HepG2 (cell line): ENCODE results near the gene GPR31. TPM values are rescaled to one million over a fixed set of nuclear protein-coding genes. Genes with fewer than 3 reads are reported as not detected.

Source experiments
- BRCA1 ChIP-seq: sonication (generic); formaldehyde crosslinking; IDR thresholded peaks from 2 replicates; pipeline ENCODE4 v1.4.0; 2020; ENCODE audit warnings: missing genetic modification reagents
- FLYWCH1 ChIP-seq: sonication (generic); formaldehyde crosslinking; IDR thresholded peaks from 2 replicates; pipeline ENCODE4 v1.8.1; 2023; ENCODE audit warnings: mild to moderate bottlenecking, missing genetic modification reagents
- GZF1 ChIP-seq: sonication (generic); formaldehyde crosslinking; IDR thresholded peaks from 2 replicates; pipeline ENCODE4 v1.5.1; 2020; ENCODE audit warnings: mild to moderate bottlenecking, missing genetic modification reagents
- NFYB ChIP-seq: sonication (generic); formaldehyde crosslinking; IDR thresholded peaks from 2 replicates; pipeline ENCODE4 v1.4.0; 2020; ENCODE audit warnings: missing genetic modification reagents
- PCBP1 ChIP-seq: fragments of 200-400 bp; formaldehyde crosslinking; IDR thresholded peaks from 2 replicates; pipeline ENCODE4 v1.6.1; 2017; ENCODE audit warnings: mild to moderate bottlenecking, low read depth, low read length, borderline replicate concordance
- POLR2G ChIP-seq: fragments of 200-400 bp; formaldehyde crosslinking; IDR thresholded peaks from 2 replicates; pipeline ENCODE4 v1.6.1; 2018; ENCODE audit warnings: mild to moderate bottlenecking, low read depth, low read length, moderate library complexity
- RARA ChIP-seq: IDR thresholded peaks from 2 replicates; pipeline ENCODE4 v1.6.1; 2016; ENCODE audit warnings: missing genetic modification reagents, missing compliant biosample characterization
- SIX4 ChIP-seq: sonication (generic); formaldehyde crosslinking; IDR thresholded peaks from 2 replicates; pipeline ENCODE4 v1.4.0; 2020; ENCODE audit warnings: missing genetic modification reagents
- SMARCE1 ChIP-seq: fragments of 450-650 bp; IDR thresholded peaks from 2 replicates; pipeline ENCODE4 v1.6.1; 2017; ENCODE audit warnings: borderline replicate concordance
- TBX2 ChIP-seq: sonication (generic); formaldehyde crosslinking; IDR thresholded peaks from 2 replicates; pipeline ENCODE4 v1.5.0; 2020; ENCODE audit warnings: missing genetic modification reagents, mild to moderate bottlenecking, borderline replicate concordance
- ZFAT ChIP-seq: sonication (generic); formaldehyde crosslinking; conservative IDR thresholded peaks from 2 replicates; pipeline ENCODE4 v1.8.1; 2023; ENCODE audit warnings: missing genetic modification reagents, inconsistent platforms
- ZNF225 ChIP-seq: sonication (generic); formaldehyde crosslinking; IDR thresholded peaks from 2 replicates; pipeline ENCODE4 v1.4.0; 2020; ENCODE audit warnings: mild to moderate bottlenecking, missing genetic modification reagents
- ZNF383 ChIP-seq: sonication (generic); formaldehyde crosslinking; IDR thresholded peaks from 2 replicates; pipeline ENCODE4 v1.4.0; 2020; ENCODE audit warnings: missing genetic modification reagents, mild to moderate bottlenecking, borderline replicate concordance
- ZNF670 ChIP-seq: sonication (generic); formaldehyde crosslinking; IDR thresholded peaks from 2 replicates; pipeline ENCODE4 v1.8.0; 2022; ENCODE audit warnings: mild to moderate bottlenecking, missing genetic modification reagents, borderline replicate concordance
- ZNF773 ChIP-seq: sonication (generic); formaldehyde crosslinking; IDR thresholded peaks from 2 replicates; pipeline ENCODE4 v1.4.0; 2020; ENCODE audit warnings: missing genetic modification reagents, borderline replicate concordance
- polyA plus RNA-seq, 8 experiments: library from polyadenylated mRNA; depleted of rRNA in 3 of 8; stranded (reverse) in 7 of 8; unstranded in 1 of 8; fragments of >200 nt; fragmentation: Illumina TruSeq in 4 of 8; extraction: Trizol in 4 of 8; gene quantifications; 2 replicates each; pipeline versions ENCODE4 v1.2.1 to v1.2.3, GENCODE V29; 2011 to 2016; ENCODE audit warnings: low read depth in 4 of 8, missing spikeins in 1 of 8, mixed read lengths in 1 of 8; ENCODE audit not compliant: insufficient read depth in 1 of 8
- total RNA-seq, 5 experiments: library from RNA; depleted of rRNA; stranded (reverse); fragments of >200 nt; fragmentation: Illumina TruSeq; extraction: Trizol; gene quantifications; 2 replicates each; pipeline ENCODE4 v1.2.3, GENCODE V29; 2016; ENCODE audit warnings: low read depth in 1 of 5
- TF ChIP-seq, protein P1 (sequence below): sonication (generic); formaldehyde crosslinking; IDR thresholded peaks from 2 replicates; pipeline ENCODE4 v1.9.0; 2021; ENCODE audit warnings: missing genetic modification reagents, mild to moderate bottlenecking, borderline replicate concordance
- TF ChIP-seq, protein P2 (sequence below), 2 experiments: sonication (generic) in 1 of 2; formaldehyde crosslinking in 1 of 2; IDR thresholded peaks; 2 replicates each; pipeline versions ENCODE4 v1.4.0 to v1.6.1; 2018 to 2020; ENCODE audit warnings: missing genetic modification reagents in 2 of 2, borderline replicate concordance in 1 of 2, low read depth in 1 of 2, mild to moderate bottlenecking in 1 of 2, missing biosample characterization in 1 of 2
- TF ChIP-seq, protein P3 (sequence below): sonication (generic); formaldehyde crosslinking; IDR thresholded peaks from 2 replicates; pipeline ENCODE4 v1.5.1; 2020; ENCODE audit warnings: mild to moderate bottlenecking, moderate library complexity, missing genetic modification reagents
- TF ChIP-seq, protein P4 (sequence below): sonication (generic); formaldehyde crosslinking; IDR thresholded peaks from 2 replicates; pipeline ENCODE4 v1.4.0; 2020; ENCODE audit warnings: missing genetic modification reagents
- TF ChIP-seq, protein P5 (sequence below): IDR thresholded peaks from 2 replicates; pipeline ENCODE4 v1.6.1; 2016; ENCODE audit warnings: low read depth, control low read depth
- TF ChIP-seq, protein P6 (sequence below): sonication (generic); formaldehyde crosslinking; IDR thresholded peaks from 2 replicates; pipeline ENCODE4 v1.4.0; 2020; ENCODE audit warnings: mild to moderate bottlenecking, missing genetic modification reagents

GPR31 gene
- total and polyA plus RNA-seq, 2 of the 13 experiments (the other 11 are each of a cell fraction or from before 2014, with no cell fraction given): not detected

DNA sequence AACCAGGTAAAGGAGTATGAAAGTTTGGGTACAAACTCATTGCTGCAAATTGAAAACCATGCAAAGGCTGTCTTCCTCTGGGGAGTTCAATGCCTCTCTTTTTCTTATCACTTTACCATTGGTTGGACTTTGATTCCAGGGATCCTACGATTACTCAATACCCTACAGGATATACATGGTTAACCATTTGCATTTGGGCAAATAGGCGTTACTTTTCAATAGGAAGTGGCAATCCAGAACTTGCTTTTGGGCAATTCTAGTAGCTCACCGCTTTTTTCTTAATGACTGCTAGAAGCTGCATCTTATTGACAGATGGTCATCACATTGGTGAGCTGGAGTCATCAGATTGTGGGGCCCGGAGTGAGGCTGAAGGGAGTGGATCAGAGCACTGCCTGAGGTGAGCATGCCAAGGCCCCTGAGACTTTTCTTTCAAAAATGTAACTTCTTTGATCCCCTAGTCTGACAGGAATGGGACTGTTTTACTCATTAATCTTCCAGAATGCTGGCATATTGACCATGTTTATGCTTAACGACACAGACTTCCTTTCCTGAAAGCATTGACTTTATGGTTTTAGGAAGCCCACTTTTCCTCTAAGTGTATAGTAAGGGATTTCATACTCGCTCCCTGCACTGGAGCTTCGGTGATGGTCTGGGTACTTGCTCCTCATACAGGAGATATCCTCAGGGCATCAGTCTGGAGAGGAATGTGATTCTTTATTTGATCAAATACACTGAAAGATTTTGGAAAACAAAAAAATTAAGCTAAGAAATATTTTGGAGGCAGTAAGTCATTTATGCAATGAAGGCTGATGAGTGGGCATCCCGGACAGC is 34.7 kb downstream of the GPR31 start, which contains the start of gene CCR6 (continued):
- TF ChIP-seq BRCA1 (CRISPR knock-in tag): no peak
- no peak for TF ChIP-seq PCBP1
- TF ChIP-seq, protein P1, sequence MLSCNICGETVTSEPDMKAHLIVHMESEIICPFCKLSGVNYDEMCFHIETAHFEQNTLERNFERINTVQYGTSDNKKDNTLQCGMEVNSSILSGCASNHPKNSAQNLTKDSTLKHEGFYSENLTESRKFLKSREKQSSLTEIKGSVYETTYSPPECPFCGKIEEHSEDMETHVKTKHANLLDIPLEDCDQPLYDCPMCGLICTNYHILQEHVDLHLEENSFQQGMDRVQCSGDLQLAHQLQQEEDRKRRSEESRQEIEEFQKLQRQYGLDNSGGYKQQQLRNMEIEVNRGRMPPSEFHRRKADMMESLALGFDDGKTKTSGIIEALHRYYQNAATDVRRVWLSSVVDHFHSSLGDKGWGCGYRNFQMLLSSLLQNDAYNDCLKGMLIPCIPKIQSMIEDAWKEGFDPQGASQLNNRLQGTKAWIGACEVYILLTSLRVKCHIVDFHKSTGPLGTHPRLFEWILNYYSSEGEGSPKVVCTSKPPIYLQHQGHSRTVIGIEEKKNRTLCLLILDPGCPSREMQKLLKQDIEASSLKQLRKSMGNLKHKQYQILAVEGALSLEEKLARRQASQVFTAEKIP (CRISPR knock-in tag): no peak
- peak; percentile 71; the same call in 1 of the 2 replicates for TF ChIP-seq TBX2 (CRISPR knock-in tag)
- TF ChIP-seq SIX4 (CRISPR knock-in tag): peak; percentile 71
- TF ChIP-seq POLR2G: peak; percentile 71
- peak; percentile 77; the same call in 1 of the 2 replicates for TF ChIP-seq ZNF670 (CRISPR knock-in tag)
- no peak for TF ChIP-seq ZNF225 (CRISPR knock-in tag)
- TF ChIP-seq ZNF383 (CRISPR knock-in tag): no peak
- TF ChIP-seq RARA (CRISPR knock-in tag): peak; percentile 70
- TF ChIP-seq, protein P2, sequence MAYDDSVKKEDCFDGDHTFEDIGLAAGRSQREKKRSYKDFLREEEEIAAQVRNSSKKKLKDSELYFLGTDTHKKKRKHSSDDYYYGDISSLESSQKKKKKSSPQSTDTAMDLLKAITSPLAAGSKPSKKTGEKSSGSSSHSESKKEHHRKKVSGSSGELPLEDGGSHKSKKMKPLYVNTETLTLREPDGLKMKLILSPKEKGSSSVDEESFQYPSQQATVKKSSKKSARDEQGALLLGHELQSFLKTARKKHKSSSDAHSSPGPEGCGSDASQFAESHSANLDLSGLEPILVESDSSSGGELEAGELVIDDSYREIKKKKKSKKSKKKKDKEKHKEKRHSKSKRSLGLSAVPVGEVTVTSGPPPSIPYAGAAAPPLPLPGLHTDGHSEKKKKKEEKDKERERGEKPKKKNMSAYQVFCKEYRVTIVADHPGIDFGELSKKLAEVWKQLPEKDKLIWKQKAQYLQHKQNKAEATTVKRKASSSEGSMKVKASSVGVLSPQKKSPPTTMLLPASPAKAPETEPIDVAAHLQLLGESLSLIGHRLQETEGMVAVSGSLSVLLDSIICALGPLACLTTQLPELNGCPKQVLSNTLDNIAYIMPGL (CRISPR knock-in tag; IDR thresholded peaks at IDR 0.05; ENCODE audit: borderline replicate concordance in 1 of 2, low read depth in 1 of 2): peak in 1 of 2 experiments; percentile 36; a peak in 1 of 4 replicates
- TF ChIP-seq SMARCE1: no peak
- TF ChIP-seq ZFAT (CRISPR knock-in tag): no peak
- TF ChIP-seq NFYB: no peak
- TF ChIP-seq, protein P3, sequence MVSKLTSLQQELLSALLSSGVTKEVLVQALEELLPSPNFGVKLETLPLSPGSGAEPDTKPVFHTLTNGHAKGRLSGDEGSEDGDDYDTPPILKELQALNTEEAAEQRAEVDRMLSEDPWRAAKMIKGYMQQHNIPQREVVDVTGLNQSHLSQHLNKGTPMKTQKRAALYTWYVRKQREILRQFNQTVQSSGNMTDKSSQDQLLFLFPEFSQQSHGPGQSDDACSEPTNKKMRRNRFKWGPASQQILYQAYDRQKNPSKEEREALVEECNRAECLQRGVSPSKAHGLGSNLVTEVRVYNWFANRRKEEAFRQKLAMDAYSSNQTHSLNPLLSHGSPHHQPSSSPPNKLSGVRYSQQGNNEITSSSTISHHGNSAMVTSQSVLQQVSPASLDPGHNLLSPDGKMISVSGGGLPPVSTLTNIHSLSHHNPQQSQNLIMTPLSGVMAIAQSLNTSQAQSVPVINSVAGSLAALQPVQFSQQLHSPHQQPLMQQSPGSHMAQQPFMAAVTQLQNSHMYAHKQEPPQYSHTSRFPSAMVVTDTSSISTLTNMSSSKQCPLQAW (CRISPR knock-in tag): peak; percentile 56
- 0 out of 2 replicates have a peak, but pooled peaks have one; percentile 4 for TF ChIP-seq GZF1
- no peak for TF ChIP-seq FLYWCH1
- no peak for TF ChIP-seq ZNF773 (CRISPR knock-in tag)
- TF ChIP-seq, protein P4, sequence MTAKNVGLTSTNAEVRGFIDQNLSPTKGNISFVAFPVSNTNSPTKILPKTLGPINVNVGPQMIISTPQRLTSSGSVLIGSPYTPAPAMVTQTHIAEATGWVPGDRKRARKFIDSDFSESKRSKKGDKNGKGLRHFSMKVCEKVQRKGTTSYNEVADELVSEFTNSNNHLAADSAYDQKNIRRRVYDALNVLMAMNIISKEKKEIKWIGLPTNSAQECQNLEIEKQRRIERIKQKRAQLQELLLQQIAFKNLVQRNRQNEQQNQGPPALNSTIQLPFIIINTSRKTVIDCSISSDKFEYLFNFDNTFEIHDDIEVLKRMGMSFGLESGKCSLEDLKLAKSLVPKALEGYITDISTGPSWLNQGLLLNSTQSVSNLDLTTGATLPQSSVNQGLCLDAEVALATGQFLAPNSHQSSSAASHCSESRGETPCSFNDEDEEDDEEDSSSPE (CRISPR knock-in tag): 0 out of 2 replicates have a peak, but pooled peaks have one; percentile 31
- TF ChIP-seq, protein P5, sequence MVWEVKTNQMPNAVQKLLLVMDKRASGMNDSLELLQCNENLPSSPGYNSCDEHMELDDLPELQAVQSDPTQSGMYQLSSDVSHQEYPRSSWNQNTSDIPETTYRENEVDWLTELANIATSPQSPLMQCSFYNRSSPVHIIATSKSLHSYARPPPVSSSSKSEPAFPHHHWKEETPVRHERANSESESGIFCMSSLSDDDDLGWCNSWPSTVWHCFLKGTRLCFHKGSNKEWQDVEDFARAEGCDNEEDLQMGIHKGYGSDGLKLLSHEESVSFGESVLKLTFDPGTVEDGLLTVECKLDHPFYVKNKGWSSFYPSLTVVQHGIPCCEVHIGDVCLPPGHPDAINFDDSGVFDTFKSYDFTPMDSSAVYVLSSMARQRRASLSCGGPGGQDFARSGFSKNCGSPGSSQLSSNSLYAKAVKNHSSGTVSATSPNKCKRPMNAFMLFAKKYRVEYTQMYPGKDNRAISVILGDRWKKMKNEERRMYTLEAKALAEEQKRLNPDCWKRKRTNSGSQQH (CRISPR knock-in tag): no peak
- TF ChIP-seq, protein P6, sequence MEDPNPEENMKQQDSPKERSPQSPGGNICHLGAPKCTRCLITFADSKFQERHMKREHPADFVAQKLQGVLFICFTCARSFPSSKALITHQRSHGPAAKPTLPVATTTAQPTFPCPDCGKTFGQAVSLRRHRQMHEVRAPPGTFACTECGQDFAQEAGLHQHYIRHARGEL (CRISPR knock-in tag): no peak
